NCI-H1417 treated with DMSO at 0.1 percent for 48 hours (cell line): ENCODE measurements around the gene CDK2AP2.
"Not testable (repeated sequence)": the region's sequence is repeated elsewhere in the genome, so short reads cannot be mapped to it uniquely, and the experiment has no call there.

ENCODE experiments used
- DNase-seq: peaks from one replicate; lab custom pipeline; 2025; lab: John Stamatoyannopoulos, UW

The CDK2AP2 gene

DNA sequence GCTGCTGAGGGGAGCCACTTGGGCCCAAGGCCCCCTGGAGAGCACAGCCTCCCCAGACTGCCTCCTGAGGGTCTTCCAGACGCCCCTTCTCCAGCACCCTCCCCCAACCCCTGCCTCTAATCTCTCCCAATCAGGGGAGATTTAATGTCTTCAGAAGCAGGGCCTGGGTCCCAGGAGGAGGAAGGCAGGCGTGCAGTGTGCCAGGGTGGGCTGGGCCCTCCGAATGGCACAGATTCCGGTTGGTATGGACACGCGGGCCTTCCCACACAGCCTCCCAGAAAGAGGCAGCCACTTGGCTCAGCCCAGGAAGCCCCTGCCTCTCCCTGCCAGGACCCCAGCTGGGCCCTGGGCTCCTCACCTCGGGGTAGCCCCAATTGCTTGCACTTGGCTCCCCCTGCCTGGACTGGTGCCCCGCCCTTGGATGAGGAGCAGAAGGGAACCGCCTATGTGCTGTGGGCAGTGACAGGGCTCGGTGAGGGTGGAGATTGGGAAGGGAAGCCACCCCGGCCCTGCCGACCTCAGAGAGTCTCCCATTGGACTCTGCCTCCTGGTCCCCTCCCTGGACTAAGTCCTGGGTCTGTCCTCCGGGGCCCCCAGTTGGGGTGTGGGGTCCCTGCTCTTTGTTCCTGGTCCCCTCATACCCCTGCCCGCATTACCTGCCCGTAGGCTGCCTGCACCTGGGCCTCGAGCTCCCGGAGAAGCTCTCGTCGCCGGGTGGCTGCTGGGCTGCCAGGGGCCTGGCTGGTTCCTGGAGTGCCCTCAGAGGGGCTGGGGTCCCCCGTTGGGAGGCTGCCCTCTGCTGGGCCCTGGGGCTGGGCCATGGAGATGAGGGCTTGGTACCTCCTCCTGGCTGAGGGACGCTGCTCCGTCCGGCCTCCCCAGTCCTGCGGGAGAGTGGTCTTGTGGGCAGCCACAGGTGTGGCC, 15.9 kb upstream of the CDK2AP2 start:
- DNase-seq = no peak

DNA sequence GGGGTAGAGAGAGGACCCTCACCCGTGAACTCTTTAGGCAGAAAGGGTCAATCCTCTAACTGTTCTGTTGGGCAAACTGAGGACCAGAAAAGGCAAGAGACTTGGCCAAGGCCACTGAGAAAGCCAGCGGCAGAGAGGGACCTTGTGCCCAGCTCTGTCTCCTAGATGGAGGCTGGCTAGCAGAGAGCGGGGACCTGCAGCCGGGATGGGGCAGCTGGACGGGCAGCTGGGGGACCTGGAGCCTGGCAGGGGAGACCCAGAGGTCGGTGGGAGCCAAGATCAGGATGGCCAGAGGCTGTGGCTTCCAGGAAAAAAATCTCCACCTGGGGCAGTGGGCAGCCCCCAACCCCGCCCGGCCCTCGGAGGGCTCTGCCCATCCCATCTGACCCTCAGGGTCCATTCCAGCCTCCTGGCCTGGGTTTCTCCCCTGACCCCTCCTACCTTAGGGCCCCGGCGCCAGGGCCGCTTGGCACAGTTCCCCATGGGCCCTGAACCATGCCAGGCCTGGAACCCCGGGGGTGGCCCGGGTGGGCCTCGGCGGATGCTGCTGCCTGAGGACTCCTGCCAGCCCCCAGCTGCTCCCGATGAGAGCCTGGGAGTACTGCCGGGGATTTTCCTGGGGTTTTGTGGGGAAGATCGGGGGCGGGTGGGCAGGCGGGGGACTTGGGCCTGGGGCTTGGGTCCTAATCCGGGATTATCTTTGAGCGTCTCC, 15.0 kb upstream of the CDK2AP2 start, which contains the start of gene CABP2:
Gene CABP2, minus strand, starts transcription at position 603 of the 712 bp plus-strand sequence. Its CDS starts 120 bp downstream, at position 483.
- DNase-seq = no peak

DNA sequence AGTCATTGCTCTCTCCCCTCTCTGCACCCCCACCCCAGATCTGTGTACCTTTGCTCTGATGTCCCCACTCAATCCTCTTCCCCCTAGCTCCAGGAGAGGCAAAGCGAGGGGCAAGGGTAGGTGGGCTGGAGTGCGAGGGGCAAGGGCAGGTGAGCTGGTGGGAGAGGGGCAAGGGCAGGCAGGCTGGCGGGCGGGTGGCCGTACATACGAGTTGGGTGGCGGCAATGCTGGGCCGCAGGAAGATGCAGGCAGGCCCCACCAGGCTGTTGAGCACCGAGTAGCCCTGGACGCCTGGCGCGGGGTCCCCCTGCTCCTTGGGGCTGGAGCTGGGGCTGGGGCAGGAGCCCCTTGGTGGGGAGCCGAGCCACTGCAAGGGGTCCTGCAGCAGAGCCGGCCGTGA, 14.4 kb upstream of the CDK2AP2 start:
- DNase-seq = no peak

DNA sequence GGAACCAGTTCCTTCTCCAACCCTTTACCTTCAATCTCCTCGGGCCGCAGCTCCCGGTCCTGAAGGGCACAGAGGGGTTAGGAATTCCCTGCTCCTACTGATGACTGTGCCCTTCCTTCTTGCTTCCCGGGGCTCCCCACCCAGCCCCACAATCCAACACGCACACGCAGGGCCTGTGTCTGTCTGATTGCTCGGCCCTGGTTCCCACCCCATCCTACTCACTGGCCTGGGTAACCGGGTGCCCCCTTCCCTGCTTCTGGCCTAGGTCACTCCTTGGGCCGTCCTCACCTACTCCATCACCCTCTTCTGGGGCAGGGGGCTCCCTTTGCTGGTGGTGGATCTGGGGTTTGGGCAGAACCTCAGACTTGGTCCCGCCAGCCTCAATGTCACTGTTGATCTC, 14.0 kb upstream of the CDK2AP2 start:
- no peak for DNase-seq

DNA sequence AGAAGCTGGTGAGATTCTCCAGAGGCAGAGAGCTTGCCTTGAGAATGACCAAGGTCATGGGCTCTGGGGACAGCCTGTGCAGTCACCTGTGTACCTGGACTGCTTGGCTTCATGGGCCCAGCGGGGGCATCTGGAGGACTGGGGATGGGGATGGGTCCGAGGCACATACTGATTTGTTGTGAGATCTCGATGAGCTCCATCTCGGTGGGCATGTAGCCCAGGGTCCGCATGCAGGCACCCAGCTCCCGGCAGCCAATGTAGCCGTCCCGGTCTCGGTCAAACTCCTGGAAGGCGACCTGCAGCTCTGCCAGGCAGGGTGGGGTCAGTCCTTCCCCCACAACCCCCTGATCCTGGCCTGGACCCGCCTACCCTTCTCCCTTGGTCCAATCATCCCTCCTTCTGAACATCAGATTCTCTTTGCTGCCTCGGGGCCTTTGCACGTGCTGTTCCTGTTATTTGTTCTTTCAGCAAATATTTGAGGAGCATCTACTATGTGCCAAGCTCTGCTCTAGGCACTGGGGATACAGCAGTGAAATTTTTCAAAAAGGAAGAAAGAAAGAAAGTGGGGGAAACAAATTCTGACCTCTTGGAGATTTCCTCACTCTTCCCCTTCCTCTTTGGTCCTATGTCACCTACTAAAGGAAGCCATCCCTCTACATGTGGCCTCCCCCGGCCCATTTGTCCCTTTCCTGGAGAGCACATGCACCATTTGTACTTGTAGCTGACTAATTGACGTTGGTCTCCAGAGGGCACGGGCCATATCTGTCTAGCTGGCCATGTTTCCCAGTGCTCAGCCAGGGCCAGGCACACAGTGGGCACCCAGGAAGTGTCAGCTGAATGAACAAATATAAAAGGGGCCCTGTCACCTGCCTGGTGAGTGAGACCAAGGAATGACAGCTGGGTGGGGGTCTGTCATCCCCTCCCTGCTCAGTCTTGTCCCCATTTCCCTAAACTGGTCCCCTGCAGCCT, 13.2 kb upstream of the CDK2AP2 start:
- no peak for DNase-seq

DNA sequence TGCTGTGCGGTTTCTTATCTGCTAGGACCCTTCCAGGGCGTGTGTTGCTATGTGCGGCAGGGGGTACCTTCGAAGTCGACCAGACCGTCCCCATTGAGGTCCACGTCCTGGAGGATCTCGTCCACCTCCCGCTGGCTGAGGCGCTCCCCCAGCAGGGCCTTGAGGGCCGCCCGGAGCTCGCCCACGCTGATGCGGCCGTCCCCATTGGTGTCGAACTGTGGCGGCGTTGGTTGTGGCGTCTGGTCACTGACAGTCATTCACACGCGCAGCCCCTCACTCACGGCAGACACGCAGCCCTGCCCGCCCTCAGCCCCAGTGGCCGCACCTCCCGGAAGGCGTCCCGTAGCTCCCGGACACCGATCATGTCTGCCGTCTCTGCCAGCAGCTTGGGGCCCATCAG, 11.8 kb upstream of the CDK2AP2 start:
- DNase-seq = no peak

DNA sequence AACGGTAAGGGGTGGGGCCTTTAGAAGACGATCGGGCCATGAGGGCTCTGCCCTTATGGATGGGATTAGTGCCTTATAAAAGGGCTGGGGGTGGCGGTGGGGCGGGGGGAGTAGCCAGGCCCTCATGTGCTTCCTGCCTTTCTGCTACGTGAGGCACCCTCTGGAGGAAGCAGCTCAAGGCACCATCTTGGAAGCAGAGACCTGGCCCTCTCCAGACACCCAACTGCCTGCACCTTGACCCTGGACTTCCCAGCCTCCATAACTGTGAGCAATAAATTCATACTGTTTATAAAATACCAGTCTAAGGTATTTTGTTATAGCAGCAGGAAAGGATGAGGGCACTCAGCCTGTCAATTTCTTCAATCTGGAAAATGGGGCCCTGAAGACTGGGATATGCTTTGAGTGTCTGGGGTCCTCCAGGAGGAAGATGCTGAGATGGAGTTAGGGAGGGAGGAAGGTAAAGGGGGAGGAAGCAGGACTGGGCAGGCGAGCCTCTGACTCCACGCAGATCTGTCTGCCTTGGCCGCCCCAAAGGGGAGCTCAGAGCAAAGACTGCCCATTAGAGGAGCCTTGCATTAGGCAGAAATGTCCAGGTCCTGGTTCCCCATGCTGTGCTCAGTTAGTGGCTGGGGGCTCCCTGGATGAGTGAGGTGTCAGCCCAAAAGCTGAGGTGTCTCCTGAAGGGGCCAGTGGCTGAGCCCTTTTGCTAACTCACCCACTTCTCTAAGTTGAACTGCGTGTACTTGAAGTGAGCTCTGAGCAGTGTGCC, 10.0 kb upstream of the CDK2AP2 start:
- DNase-seq = no peak

DNA sequence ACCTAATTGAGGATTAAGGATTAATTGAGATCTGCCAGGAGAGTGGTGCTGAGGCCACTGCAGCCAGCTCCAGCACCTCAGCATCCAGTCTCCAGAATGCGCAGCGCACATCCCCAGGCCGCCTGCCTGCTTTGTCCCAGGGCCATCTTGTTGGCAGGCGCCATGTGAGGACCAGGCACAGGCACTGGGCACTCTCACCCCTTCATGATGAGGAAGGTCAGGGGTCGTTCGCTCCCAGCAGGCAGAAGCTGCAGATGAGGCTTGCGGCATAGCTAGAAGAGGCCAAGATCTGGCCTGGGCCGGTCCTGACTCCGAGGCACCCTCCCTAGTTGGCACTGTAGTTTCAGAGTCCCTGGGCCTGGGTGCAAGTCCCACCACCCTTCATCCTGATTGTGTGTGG, 8.8 kb upstream of the CDK2AP2 start:
- no peak for DNase-seq

DNA sequence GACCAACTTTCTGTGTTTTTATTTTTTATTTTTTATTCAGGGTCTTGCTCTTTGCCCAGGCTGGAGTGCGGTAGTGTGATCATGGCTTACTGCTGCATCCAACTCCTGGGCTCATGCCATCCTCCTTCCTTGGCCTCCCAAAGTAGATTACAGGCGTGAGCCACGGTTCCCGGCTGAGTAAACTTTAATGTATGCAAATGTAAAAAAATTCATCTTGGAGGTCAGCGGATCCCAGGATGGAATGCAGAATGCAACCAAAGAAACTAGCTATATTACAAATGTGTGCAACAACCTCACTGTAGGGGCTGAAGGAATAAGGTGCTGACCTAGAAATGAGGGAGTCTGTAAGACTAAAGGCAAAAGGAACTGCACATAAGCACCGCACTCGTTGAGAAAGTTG, 6.2 kb upstream of the CDK2AP2 start:
- no peak for DNase-seq

DNA sequence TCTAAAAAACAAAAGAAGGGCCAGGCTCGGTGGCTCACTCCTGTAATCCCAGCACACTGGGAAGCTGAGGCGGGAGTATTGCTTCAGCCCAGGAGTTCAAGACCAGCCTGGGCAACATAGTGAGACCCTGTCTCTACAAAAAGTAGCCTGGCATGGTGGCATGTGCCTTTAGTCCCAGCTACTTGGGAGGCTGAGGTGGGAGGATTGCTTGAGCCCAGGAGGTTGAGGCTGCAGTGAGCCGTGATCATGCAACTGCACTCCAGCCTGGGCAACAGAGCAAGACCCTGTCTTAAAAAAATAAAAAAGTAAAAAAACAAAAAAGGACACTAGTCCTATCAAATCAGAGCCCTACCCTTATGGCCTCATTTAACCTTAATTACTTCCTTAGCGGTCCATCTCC, 3.6 kb upstream of the CDK2AP2 start:
- DNase-seq = not testable (repeated sequence)

DNA sequence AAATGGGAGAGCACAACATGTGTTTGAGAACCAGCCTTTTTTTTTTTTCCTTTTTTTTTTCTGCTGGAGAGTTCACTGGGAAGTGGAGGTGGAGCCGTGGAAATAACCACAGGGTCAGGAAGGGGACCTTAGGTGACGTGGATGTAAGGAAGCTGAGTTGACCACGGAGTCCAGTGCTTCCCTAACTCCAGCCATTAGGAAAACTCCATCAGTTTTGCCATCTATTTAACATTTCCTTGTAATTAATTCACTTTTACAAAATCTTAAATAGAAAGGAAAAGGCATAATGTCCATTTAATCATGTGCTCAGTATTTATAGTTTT, 2.0 kb upstream of the CDK2AP2 start:
- no peak for DNase-seq

DNA sequence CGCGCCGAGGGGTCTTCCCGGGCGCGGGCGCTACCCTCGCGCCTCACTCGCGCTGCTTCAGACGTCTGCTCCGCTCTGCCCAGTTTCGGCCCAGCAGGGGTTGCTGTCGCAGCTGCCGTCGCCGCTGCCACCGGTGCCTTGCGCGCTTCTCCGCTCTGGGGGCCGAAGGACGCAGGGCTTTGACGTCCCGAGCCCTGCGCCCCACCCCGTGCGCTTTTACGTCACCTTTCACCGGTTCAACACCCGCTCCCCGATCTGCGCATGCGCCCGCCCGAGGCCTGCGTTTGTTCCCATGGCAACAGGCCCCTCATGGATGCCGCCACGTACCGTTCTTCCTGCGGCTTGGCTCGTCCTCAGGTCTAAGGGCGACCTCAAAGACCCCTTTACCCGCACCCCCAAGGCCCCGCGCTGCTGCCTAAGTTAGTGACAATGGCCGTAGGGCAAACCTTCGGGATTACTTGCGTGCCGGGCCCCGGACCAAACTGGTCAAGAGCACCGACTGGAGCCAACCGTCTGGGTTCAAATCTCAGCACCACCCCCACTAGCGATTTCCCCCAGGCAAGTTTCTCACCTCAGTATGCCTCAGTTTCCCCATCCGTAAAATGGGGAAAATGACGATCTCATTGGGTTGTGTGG, 642 bp upstream of the CDK2AP2 start:
- peak; percentile 96 for DNase-seq

DNA sequence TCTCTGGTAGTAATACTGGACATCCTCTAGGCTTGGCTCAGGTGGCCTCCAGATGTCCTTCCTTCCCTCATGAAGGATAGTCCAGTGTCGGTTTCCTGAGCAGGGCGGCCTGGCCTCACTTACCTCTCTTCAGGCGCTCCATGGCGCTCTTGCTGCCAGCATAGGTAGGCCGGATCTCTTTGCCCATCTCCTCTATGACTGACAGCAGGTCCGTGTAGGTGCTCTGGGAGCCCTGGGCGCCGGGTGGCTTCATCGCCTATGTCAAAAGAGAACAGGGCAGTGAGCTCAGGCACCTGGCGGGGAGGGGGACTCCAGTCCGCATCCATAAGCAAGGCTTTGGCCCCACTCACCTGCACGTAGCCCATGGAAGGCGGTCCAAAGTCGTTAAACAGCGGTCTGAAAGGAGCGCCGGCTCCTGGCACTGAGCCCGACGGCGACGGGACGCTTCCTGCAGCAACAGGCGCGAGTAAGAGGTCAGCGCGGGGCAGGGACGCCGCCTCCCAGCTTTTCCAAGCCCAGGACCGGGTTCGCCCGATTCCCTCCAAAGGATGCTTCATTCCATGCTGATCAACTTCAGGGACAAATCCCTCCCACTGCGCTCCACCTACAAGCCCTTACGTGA, 609 bp downstream of the CDK2AP2 start:
- no peak for DNase-seq

DNA sequence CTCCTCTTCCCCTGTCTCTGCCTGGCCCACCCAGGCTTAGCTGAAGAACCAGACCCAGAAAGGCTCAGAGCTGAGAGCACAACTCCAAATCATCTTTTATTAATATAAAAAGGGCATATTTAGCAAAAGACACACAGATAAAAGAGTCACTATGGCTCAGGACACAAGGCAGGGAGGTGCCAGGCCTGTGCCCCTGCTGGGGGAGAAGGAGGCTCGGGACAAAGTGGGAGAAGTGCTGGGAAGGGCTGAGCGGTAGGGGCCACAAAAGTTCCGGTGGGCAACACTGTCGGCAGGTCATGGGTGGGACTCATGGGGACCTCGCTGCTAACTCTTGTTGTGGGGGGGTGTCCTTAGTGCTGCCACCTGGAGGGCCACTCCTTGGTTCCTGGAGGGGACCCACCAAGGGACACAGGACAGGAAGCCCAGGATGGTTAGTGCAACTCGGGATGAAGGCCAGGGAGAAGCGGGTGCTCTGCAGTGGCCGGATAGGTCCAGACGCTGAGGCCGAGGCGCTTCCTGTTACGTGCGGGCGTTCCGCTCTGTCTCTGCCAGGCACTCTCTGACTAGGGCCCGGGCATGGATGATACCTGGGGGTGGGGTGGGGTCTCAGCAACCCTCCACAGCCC, 1.4 kb downstream of the CDK2AP2 start:
- no peak for DNase-seq

DNA sequence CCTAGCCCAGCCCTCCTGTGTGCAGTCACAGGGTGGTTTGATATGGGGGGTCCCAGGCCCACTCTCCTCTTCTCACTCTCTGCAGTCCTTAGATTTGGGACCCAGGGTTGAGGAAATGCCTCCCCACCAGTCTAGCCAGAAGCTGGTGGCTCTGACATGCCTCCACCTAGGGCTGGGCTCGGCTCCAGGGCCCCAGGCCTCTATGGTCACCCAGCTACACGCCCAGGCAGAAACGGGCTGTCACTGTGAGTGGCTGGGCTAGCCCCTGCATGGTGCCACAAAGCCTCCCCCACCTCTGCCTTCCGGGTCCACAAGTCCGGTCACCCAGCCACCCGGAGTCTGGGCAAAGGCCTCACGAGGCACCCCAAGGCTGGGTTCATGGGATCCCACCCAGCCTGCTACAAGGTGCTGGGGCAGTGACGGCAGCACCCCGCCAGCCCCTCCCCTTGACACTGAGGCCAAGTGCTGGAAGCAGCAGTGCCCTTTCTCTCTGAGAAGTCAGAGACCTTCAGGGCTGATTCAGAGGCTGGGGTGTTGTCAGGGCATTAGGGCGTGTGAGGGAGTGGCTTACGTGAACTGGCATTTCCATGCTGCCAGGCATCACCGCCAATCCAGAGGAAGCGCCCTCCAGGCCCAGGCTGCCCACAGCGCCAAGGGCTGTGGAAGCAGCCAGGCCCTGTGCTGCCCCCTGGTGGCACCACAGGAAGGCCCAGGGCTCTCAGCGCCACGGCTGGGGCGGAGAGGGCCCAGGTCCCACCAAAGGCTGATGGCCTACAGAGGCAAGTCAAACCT, 2.2 kb downstream of the CDK2AP2 start:
- DNase-seq = peak; percentile 38

DNA sequence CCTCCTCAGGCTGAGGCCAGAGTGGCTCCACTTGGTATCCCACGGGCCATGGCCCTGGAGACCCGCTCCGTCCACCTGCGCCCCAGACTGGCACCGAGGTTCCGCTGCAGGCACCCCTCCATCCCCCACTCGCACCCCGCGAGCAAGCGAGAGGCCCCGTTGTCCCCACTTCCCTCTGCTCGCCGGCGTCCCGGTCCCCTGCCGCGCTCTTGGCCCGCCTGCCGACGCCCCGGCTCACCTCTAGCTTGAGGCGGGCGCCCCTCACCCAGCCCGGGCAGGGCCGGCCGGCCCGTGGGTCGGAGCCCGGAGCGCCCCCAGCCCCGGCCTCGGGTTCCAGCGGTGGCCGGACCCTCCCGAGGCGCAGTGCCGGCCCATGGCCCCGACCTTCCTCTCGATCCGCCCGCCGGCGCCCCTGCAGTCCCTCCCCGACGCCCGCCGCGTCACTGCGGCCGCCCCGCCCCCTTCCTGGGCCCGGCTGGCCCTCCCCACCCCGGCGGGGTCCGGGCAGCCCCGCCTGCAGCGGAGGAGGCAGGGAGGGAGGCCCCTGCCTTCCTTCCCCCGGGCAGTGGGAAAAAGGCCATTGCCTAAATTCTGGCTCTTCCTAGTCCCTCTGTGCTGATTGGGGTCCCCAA, 2.9 kb downstream of the CDK2AP2 start, which contains the start of gene PITPNM1:
Gene PITPNM1, minus strand, starts transcription at position 414 of the 632 bp plus-strand sequence. CDS start 1,183 bp downstream, outside the sequence.
- no peak for DNase-seq

DNA sequence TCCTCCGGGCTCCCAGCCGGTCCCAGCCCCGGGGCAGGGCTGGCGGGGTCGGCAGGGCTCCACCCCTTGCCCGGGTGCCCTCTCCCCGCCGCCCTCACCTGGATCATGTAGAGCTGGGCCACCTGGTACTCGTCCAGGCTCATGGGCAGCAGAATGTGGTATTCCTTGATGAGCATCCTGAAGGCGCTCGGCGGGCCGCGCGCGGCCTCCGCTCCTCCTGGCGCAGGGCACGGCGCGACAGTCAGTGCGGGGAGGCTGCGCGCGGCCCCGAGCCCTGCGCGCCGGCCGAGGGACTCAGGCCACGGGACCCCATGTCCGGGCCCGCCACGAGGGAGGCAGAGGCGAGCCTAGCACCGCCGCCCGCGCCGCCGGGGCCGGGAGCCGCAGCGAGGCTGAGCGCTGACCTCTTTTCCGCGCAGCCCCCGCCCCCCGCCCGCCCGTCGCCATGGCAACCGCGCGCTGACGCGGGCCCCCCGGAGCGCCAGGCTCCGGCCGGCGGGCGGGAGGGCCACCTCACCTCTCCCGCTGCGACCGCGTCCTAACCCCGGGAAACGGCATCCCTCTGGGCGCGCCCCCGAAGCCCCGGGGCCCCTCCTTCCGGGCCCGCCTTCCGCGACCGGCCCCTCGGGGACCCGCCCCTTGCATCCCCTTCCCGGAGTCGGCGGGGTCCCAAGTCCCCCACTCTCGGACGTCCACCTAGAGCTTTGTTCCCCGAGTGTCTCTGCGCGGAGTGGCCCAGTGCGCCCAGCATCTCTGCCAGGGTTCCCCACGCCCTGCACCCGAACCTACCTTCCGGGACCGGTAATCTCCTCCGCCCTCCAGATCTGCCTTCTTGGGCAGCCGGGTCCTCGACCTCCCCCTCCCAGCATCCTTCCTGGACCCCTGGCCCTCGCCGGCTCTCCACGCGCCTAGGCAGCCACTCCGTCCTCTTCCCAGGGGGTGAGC, 3.7 kb downstream of the CDK2AP2 start:
- DNase-seq = no peak
